GM12874 (cell line): ENCODE measurements around the gene NDUFS3.

ENCODE experiments used
- CTCF ChIP-seq: IDR thresholded peaks from 2 replicates; pipeline ENCODE4 v1.5.1; 2011; ENCODE audit warnings: low read depth, mild to moderate bottlenecking, control low read depth, low read length, moderate library complexity; ENCODE audit not compliant: insufficient read depth

NDUFS3 gene

GRCh38 chr11:47583844-47584243 is 5.0 kb downstream of the NDUFS3 start:
- TF ChIP-seq CTCF: no peak

GRCh38 chr11:47586098-47586855 is 7.4 kb downstream of the NDUFS3 start, which contains the start of gene FAM180B:
Gene FAM180B (plus strand): TSS chr11:47586678. CDS start chr11:47586769, 91 bp downstream.
- no peak for TF ChIP-seq CTCF

- no peak for TF ChIP-seq CTCF
Measured at GRCh38 chr11:47587039-47587716, 8.3 kb downstream of the NDUFS3 start.

- TF ChIP-seq CTCF: no peak
Measured at GRCh38 chr11:47587723-47588326, 9.0 kb downstream of the NDUFS3 start.

- no peak for TF ChIP-seq CTCF
Measured at GRCh38 chr11:47589118-47589517, 10.2 kb downstream of the NDUFS3 start.

- TF ChIP-seq CTCF: no peak
Measured at GRCh38 chr11:47589584-47589976, 10.7 kb downstream of the NDUFS3 start.
